Measurements from ENCODE around the gene SORCS2. TPM values are rescaled to one million over a fixed set of nuclear protein-coding genes. Genes with fewer than 3 reads are reported as not detected.
A peak's percentile ranks its signal among the peaks of the same experiment; 100 is the strongest.

The SORCS2 gene
- total RNA-seq, 1 experiment from 2014 or later = not detected

- no peak overlapping the region for H3K27ac Mint-ChIP-seq (ENCODE audit: unreplicated experiment)
- no peak for TF ChIP-seq CTCF (IDR thresholded peaks at IDR 0.05; ENCODE audit: unreplicated experiment)
- no peaks in the 10 kb centered on the region for H3K9me3 Mint-ChIP-seq (ENCODE audit: low read depth, unreplicated experiment)
- intact Hi-C loops (cut with micrococcal nuclease; ENCODE audit: unreplicated experiment) = no loop called here
- DNase-seq = no peak
- BruUV-seq (replicated peaks) = no TSS peak
- peaks cover 91% of the 10 kb centered on the region for H3K27me3 Mint-ChIP-seq (ENCODE audit: unreplicated experiment)
- H3K4me3 Mint-ChIP-seq (ENCODE audit: low read depth, unreplicated experiment) = no peak overlapping the region
- H3K36me3 Mint-ChIP-seq (ENCODE audit: insufficient read depth, unreplicated experiment) = no peaks in the 10 kb centered on the region
- no peaks in the 10 kb centered on the region for H3K4me1 Mint-ChIP-seq (ENCODE audit: low read depth, unreplicated experiment)
- CTCF ChIA-PET = no interaction called here
Observed at GRCh38 chr4:7512946-7513345, 320.6 kb downstream of the SORCS2 start.

- CTCF ChIA-PET = no interaction called here
- H3K9me3 Mint-ChIP-seq (ENCODE audit: low read depth, unreplicated experiment) = no peaks in the 10 kb centered on the region
- DNase-seq = peak; percentile 5
- H3K36me3 Mint-ChIP-seq (ENCODE audit: insufficient read depth, unreplicated experiment) = no peaks in the 10 kb centered on the region
- BruUV-seq (replicated peaks) = no TSS peak
- no peak overlapping the region for H3K4me3 Mint-ChIP-seq (ENCODE audit: low read depth, unreplicated experiment)
- no peak overlapping the region for H3K27ac Mint-ChIP-seq (ENCODE audit: unreplicated experiment)
- no peaks in the 10 kb centered on the region for H3K4me1 Mint-ChIP-seq (ENCODE audit: low read depth, unreplicated experiment)
- TF ChIP-seq CTCF (IDR thresholded peaks at IDR 0.05; ENCODE audit: unreplicated experiment) = no peak
- H3K27me3 Mint-ChIP-seq (ENCODE audit: unreplicated experiment) = peaks cover 91% of the 10 kb centered on the region
- intact Hi-C loops (cut with micrococcal nuclease; ENCODE audit: unreplicated experiment) = no loop called here
Observed at GRCh38 chr4:7513671-7514070, 321.3 kb downstream of the SORCS2 start.

GRCh38 chr4:7514281-7514680 is 321.9 kb downstream of the SORCS2 start:
- no peak for DNase-seq
- CTCF ChIA-PET = no interaction called here
- intact Hi-C loops (cut with micrococcal nuclease; ENCODE audit: unreplicated experiment) = no loop called here
- peaks cover 91% of the 10 kb centered on the region for H3K27me3 Mint-ChIP-seq (ENCODE audit: unreplicated experiment)
- no TSS peak for BruUV-seq (replicated peaks)
- no peaks in the 10 kb centered on the region for H3K36me3 Mint-ChIP-seq (ENCODE audit: insufficient read depth, unreplicated experiment)
- H3K4me1 Mint-ChIP-seq (ENCODE audit: low read depth, unreplicated experiment) = no peaks in the 10 kb centered on the region
- H3K27ac Mint-ChIP-seq (ENCODE audit: unreplicated experiment) = no peak overlapping the region
- TF ChIP-seq CTCF (IDR thresholded peaks at IDR 0.05; ENCODE audit: unreplicated experiment) = no peak
- no peaks in the 10 kb centered on the region for H3K9me3 Mint-ChIP-seq (ENCODE audit: low read depth, unreplicated experiment)
- H3K4me3 Mint-ChIP-seq (ENCODE audit: low read depth, unreplicated experiment) = no peak overlapping the region

GRCh38 chr4:7514789-7515188 is 322.5 kb downstream of the SORCS2 start:
- Mint-ChIP-seq H3K27ac (ENCODE audit: unreplicated experiment) (no peak overlapping the region), H3K9me3 (ENCODE audit: low read depth, unreplicated experiment) (no peaks in the 10 kb centered on the region), H3K27me3 (ENCODE audit: unreplicated experiment) (peaks cover 91% of the 10 kb centered on the region), H3K4me3 (ENCODE audit: low read depth, unreplicated experiment) (no peak overlapping the region), H3K4me1 (ENCODE audit: low read depth, unreplicated experiment) (no peaks in the 10 kb centered on the region), H3K36me3 (ENCODE audit: insufficient read depth, unreplicated experiment) (no peaks in the 10 kb centered on the region)
- BruUV-seq (replicated peaks) = no TSS peak
- no peak for DNase-seq
- CTCF ChIA-PET = no interaction called here
- intact Hi-C loops (cut with micrococcal nuclease; ENCODE audit: unreplicated experiment) = no loop called here
- no peak for TF ChIP-seq CTCF (IDR thresholded peaks at IDR 0.05; ENCODE audit: unreplicated experiment)
